Neuronal stem cell (in vitro differentiated cells): ENCODE measurements around the gene ADGRG2.

Experiments
- DNase-seq: peaks from one replicate; pipeline ENCODE4 v3.0.0-alpha.2; 2013; ENCODE audit warnings: low spot score
- H2AFZ ChIP-seq: one replicate; pipeline ENCODE4 v1.6.1; 2013; ENCODE audit warnings: mild to moderate bottlenecking, low read length, inconsistent platforms
- H2AK5ac ChIP-seq: 2 replicates; pipeline ENCODE4 v1.6.1; 2013; ENCODE audit warnings: low read depth, mild to moderate bottlenecking, inconsistent platforms, low read length, moderate library complexity, mixed read lengths
- H2BK120ac ChIP-seq: 2 replicates; pipeline ENCODE4 v1.6.1; 2013; ENCODE audit warnings: low read depth, mild to moderate bottlenecking, inconsistent platforms, low read length, moderate library complexity, mixed read lengths
- H2BK12ac ChIP-seq: one replicate; pipeline ENCODE4 v1.6.1; 2013; ENCODE audit warnings: low read length, inconsistent platforms
- H2BK15ac ChIP-seq: 2 replicates; pipeline ENCODE4 v1.6.1; 2013; ENCODE audit warnings: mild to moderate bottlenecking, low read length, inconsistent platforms, mixed read lengths
- H2BK5ac ChIP-seq: one replicate; pipeline ENCODE4 v1.6.1; 2013; ENCODE audit warnings: inconsistent platforms, mild to moderate bottlenecking, low read length, moderate library complexity
- H3K14ac ChIP-seq: one replicate; pipeline ENCODE4 v1.6.1; 2013; ENCODE audit warnings: low read length, inconsistent platforms
- H3K18ac ChIP-seq: 2 replicates; pipeline ENCODE4 v1.6.1; 2013; ENCODE audit warnings: low read length, inconsistent platforms
- H3K23ac ChIP-seq: 2 replicates; pipeline ENCODE4 v1.6.1; 2013; ENCODE audit warnings: low read depth, mild to moderate bottlenecking, mixed read lengths, low read length, inconsistent platforms; ENCODE audit not compliant: poor library complexity
- H3K27ac ChIP-seq: replicated peaks from 3 replicates; pipeline ENCODE4 v1.5.1; 2013; ENCODE audit warnings: low read length, inconsistent platforms
- H3K27me3 ChIP-seq, 3 experiments: 2 replicates each; pipeline ENCODE4 v1.6.1; 2013; ENCODE audit warnings: low read length in 3 of 3, mild to moderate bottlenecking in 2 of 3, inconsistent platforms in 1 of 3, low read depth in 1 of 3, mixed read lengths in 1 of 3, moderate library complexity in 1 of 3; ENCODE audit not compliant: control insufficient read depth in 3 of 3, insufficient read depth in 3 of 3
- H3K36me3 ChIP-seq, 2 donors: replicated peaks in 1 of 2; 2 replicates each; pipeline ENCODE4 v1.6.1; 2013; ENCODE audit warnings: low read length in 2 of 2; ENCODE audit not compliant: control insufficient read depth in 2 of 2, insufficient read depth in 2 of 2
- H3K4ac ChIP-seq: 2 replicates; pipeline ENCODE4 v1.6.1; 2013; ENCODE audit warnings: inconsistent platforms, mild to moderate bottlenecking, low read length, moderate library complexity
- H3K4me1 ChIP-seq, 2 donors: 1 replicate in 1 of 2; 2 replicates in 1 of 2; pipeline ENCODE4 v1.6.1; 2013; ENCODE audit warnings: low read length in 2 of 2, low read depth in 1 of 2; ENCODE audit not compliant: control insufficient read depth in 2 of 2, insufficient read depth in 1 of 2
- H3K4me2 ChIP-seq: one replicate; pipeline ENCODE4 v1.6.1; 2013; ENCODE audit warnings: mild to moderate bottlenecking, low read length, inconsistent platforms; ENCODE audit not compliant: insufficient read depth, poor library complexity, severe bottlenecking
- H3K4me3 ChIP-seq, 2 donors: 2 replicates each; pipeline ENCODE4 v1.5.1; 2013; ENCODE audit warnings: low read length in 2 of 2, mild to moderate bottlenecking in 2 of 2, inconsistent platforms in 1 of 2, moderate library complexity in 1 of 2
- H3K79me1 ChIP-seq: one replicate; pipeline ENCODE4 v1.6.1; 2013; ENCODE audit warnings: low read depth, mild to moderate bottlenecking, inconsistent platforms, low read length, moderate library complexity
- H3K9ac ChIP-seq: one replicate; pipeline ENCODE4 v1.6.1; 2013; ENCODE audit warnings: mild to moderate bottlenecking, low read depth, low read length, inconsistent platforms; ENCODE audit not compliant: poor library complexity
- H3K9me3 ChIP-seq, 2 donors: replicated peaks in 1 of 2; 2 replicates each; pipeline versions ENCODE3 to v1.6.1; 2013; ENCODE audit warnings: low read length in 2 of 2, mild to moderate bottlenecking in 2 of 2, inconsistent platforms in 1 of 2, low read depth in 1 of 2, mixed read lengths in 1 of 2, moderate library complexity in 1 of 2; ENCODE audit not compliant: control insufficient read depth in 2 of 2, insufficient read depth in 1 of 2
- H4K8ac ChIP-seq: one replicate; pipeline ENCODE4 v1.6.1; 2013; ENCODE audit warnings: low read depth, mild to moderate bottlenecking, inconsistent platforms, low read length, moderate library complexity
- H4K91ac ChIP-seq: one replicate; pipeline ENCODE4 v1.6.1; 2013; ENCODE audit warnings: low read length, low read depth, mild to moderate bottlenecking, inconsistent platforms; ENCODE audit not compliant: poor library complexity
- WGBS, 2 donors: extraction: QIAGEN DNeasy Blood & Tissue Kit; methylation state at CpG; one replicate each; pipeline ENCODE4 v1.1.7; 2013; ENCODE audit warnings: missing lambda C conversion rate in 2 of 2, mixed read lengths in 1 of 2; ENCODE audit not compliant: insufficient read length in 2 of 2, insufficient replicate concordance in 1 of 2; ENCODE audit errors: extremely low coverage in 2 of 2; 5-methylcytosine and 5-hydroxymethylcytosine counted together

Gene ADGRG2

DNA sequence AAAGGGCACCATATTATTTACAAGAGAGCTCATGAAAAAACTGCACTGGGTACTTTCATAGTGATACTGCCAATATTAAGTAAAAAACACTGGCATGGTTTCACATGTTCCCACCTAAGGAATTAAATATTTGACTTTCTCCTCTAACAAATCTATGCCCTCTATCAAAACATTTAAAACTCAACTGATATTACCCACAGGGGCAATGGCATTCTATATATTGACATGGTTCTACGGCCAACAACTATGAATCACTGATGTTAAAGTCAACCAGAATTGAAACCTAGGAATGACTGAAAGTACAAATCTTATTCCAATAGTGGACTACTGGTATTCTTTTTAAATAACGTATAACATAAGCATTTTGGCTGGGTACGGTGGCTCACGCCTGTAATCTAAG is 166.6 kb downstream of the ADGRG2 start:
- no peak overlapping the region for H3K18ac ChIP-seq
- H3K79me1 ChIP-seq, result no peaks in the 10 kb centered on the region
- no peak overlapping the region for H2BK15ac ChIP-seq
- H2BK120ac ChIP-seq, result no peak overlapping the region
- H2BK12ac ChIP-seq, result no peak overlapping the region
- no peak overlapping the region for H4K91ac ChIP-seq
- no peak overlapping the region for H3K23ac ChIP-seq
- no peaks in the 10 kb centered on the region for H3K9me3 ChIP-seq
- H3K27ac ChIP-seq, result no peak overlapping the region
- DNase-seq, result no peak
- H4K8ac ChIP-seq, result no peak overlapping the region
- H3K27me3 ChIP-seq, result no peaks in the 10 kb centered on the region
- H3K14ac ChIP-seq, result no peak overlapping the region
- no peak overlapping the region for H2AFZ ChIP-seq
- H2AK5ac ChIP-seq, result no peak overlapping the region
- no peaks in the 10 kb centered on the region for H3K36me3 ChIP-seq
- H3K4me3 ChIP-seq, result no peak overlapping the region
- H2BK5ac ChIP-seq, result no peak overlapping the region
- H3K9ac ChIP-seq, result no peak overlapping the region
- H3K4ac ChIP-seq, result no peak overlapping the region
- H3K4me2 ChIP-seq, result no peak overlapping the region
- WGBS, 2 donors, result no CpG with 5 or more reads among the region's 4 CpGs
- no peaks in the 10 kb centered on the region for H3K4me1 ChIP-seq

GRCh38 chrX:18951032-18951431 is 171.2 kb downstream of the ADGRG2 start:
- WGBS, 2 donors, result no CpG with 5 or more reads among the region's 10 CpGs

DNA sequence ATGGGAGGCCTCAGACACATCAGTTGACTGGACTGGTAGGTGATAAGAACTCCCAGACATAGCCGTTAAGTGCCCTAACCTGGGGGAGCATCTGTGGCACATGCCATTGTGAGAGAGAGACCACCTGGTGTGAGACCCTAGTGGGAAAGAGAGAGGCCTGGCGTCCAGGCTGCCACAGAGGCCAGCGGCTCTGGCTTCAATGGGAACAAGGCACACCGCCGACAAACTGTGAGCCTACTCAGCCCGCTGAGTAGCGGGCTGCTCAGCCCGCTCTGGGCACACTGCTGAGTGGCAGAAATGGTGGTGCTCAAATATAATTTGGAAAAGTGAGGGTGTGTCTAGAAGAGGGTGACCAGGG is 172.3 kb downstream of the ADGRG2 start:
- no peak overlapping the region for H3K4me3 ChIP-seq
- H3K18ac ChIP-seq, result no peak overlapping the region
- H2BK120ac ChIP-seq, result no peak overlapping the region
- no peaks in the 10 kb centered on the region for H3K79me1 ChIP-seq
- no peaks in the 10 kb centered on the region for H3K4me1 ChIP-seq
- H3K27ac ChIP-seq, result no peak overlapping the region
- no peak overlapping the region for H3K23ac ChIP-seq
- H4K91ac ChIP-seq, result no peak overlapping the region
- H3K27me3 ChIP-seq, result no peaks in the 10 kb centered on the region
- H2BK5ac ChIP-seq, result no peak overlapping the region
- no peak overlapping the region for H4K8ac ChIP-seq
- H3K9me3 ChIP-seq, result no peaks in the 10 kb centered on the region
- no CpG with 5 or more reads among the region's 8 CpGs for whole genome bisulfite sequencing, 2 donors
- H2BK15ac ChIP-seq, result no peak overlapping the region
- no peak overlapping the region for H2AK5ac ChIP-seq
- H3K14ac ChIP-seq, result no peak overlapping the region
- H2AFZ ChIP-seq, result no peak overlapping the region
- no peak for DNase-seq
- H3K36me3 ChIP-seq, result peaks cover 0 to 6% of the 10 kb centered on the region in 2 donors
- H2BK12ac ChIP-seq, result no peak overlapping the region
- H3K9ac ChIP-seq, result no peak overlapping the region
- H3K4me2 ChIP-seq, result no peak overlapping the region
- no peak overlapping the region for H3K4ac ChIP-seq

More at GRCh38 chrX:18951032-18951431, 171.2 kb downstream of the ADGRG2 start:
- Histone ChIP-seq H4K8ac (no peak overlapping the region), H2AK5ac (no peak overlapping the region), H3K27ac (no peak overlapping the region), H3K23ac (no peak overlapping the region), H3K27me3 (no peaks in the 10 kb centered on the region), H3K14ac (no peak overlapping the region), H3K4me1 (no peaks in the 10 kb centered on the region), H2BK5ac (no peak overlapping the region), H3K4me2 (no peak overlapping the region), H2BK12ac (no peak overlapping the region), H3K18ac (no peak overlapping the region), H3K9me3 (no peaks in the 10 kb centered on the region), H4K91ac (no peak overlapping the region), H3K79me1 (no peaks in the 10 kb centered on the region), H2AFZ (no peak overlapping the region), H3K36me3 (peaks cover 0 to 6% of the 10 kb centered on the region in 2 donors), H3K4ac (no peak overlapping the region), H3K9ac (no peak overlapping the region), H3K4me3 (no peak overlapping the region), H2BK15ac (no peak overlapping the region), H2BK120ac (no peak overlapping the region)
- no peak for DNase-seq

GRCh38 chrX:18949291-18949943 is 172.9 kb downstream of the ADGRG2 start:
- Histone ChIP-seq H2BK120ac (no peak overlapping the region), H3K9me3 (no peaks in the 10 kb centered on the region), H3K23ac (no peak overlapping the region), H3K4me2 (no peak overlapping the region), H3K4me3 (no peak overlapping the region), H2AFZ (no peak overlapping the region), H3K79me1 (no peaks in the 10 kb centered on the region), H3K36me3 (peaks cover 0 to 9% of the 10 kb centered on the region in 2 donors), H3K27ac (no peak overlapping the region), H4K8ac (no peak overlapping the region), H2BK12ac (no peak overlapping the region), H3K9ac (no peak overlapping the region), H3K27me3 (no peaks in the 10 kb centered on the region), H2BK5ac (no peak overlapping the region), H4K91ac (no peak overlapping the region), H3K4ac (no peak overlapping the region), H2AK5ac (no peak overlapping the region), H3K18ac (no peak overlapping the region), H3K14ac (no peak overlapping the region), H2BK15ac (no peak overlapping the region), H3K4me1 (no peaks in the 10 kb centered on the region)
- WGBS, 2 donors, result no CpG with 5 or more reads among the region's 4 CpGs
- DNase-seq, result no peak
